Keratinocyte (primary cell): ENCODE data around the gene FGF2. TPM values are rescaled to one million over a fixed set of nuclear protein-coding genes. Genes with fewer than 3 reads are reported as not detected.

Source experiments
- DNase-seq: peaks from one replicate; pipeline ENCODE4 v3.0.0-alpha.2; 2011; ENCODE audit warnings: low read depth, missing footprints, low spot score
- FAIRE-seq: peaks from 2 replicates; lab custom pipeline; 2011; peaks lifted over from hg19 to GRCh38; lab: Jason Lieb, UNC
- H2AFZ ChIP-seq: 2 replicates; pipeline ENCODE4 v1.6.0; 2012; ENCODE audit warnings: low read length, control low read depth, inconsistent platforms; ENCODE audit not compliant: control insufficient read depth
- H3K27ac ChIP-seq: 2 replicates; pipeline ENCODE4 v1.5.1; 2011; ENCODE audit warnings: low read length; ENCODE audit not compliant: control insufficient read depth, insufficient read depth
- H3K27me3 ChIP-seq: 3 replicates; pipeline ENCODE4 v1.6.0; 2011; ENCODE audit warnings: low read length; ENCODE audit not compliant: control insufficient read depth, insufficient read depth; ENCODE audit errors: extremely low read depth
- H3K36me3 ChIP-seq, 2 experiments: 2 replicates in 1 of 2; 3 replicates in 1 of 2; pipeline ENCODE4 v1.5.1; 2011; ENCODE audit warnings: low read length in 2 of 2, mild to moderate bottlenecking in 1 of 2; ENCODE audit not compliant: control insufficient read depth in 2 of 2, insufficient read depth in 2 of 2; ENCODE audit errors: extremely low read depth in 1 of 2
- H3K4me1 ChIP-seq: 3 replicates; pipeline ENCODE4 v1.5.1; 2011; ENCODE audit warnings: low read length; ENCODE audit not compliant: control insufficient read depth, insufficient read depth; ENCODE audit errors: extremely low read depth
- H3K4me2 ChIP-seq: 3 replicates; pipeline ENCODE4 v1.6.0; 2011; ENCODE audit warnings: low read depth, low read length; ENCODE audit not compliant: control insufficient read depth, insufficient read depth; ENCODE audit errors: extremely low read depth
- H3K4me3 ChIP-seq, 3 experiments: fragments of 200-600 bp in 1 of 3; sonication (generic) in 1 of 3; 2 replicates in 2 of 3; 3 replicates in 1 of 3; pipeline ENCODE4 v1.5.1; 2011 to 2016; ENCODE audit warnings: low read length in 3 of 3, mild to moderate bottlenecking in 3 of 3, control low read depth in 2 of 3, inconsistent platforms in 1 of 3, low read depth in 1 of 3, mixed read lengths in 1 of 3, mixed run types in 1 of 3, moderate library complexity in 1 of 3; ENCODE audit not compliant: control insufficient read depth in 2 of 3, insufficient read depth in 2 of 3; ENCODE audit errors: extremely low read depth in 1 of 3
- H3K79me2 ChIP-seq: 2 replicates; pipeline ENCODE4 v1.6.0; 2012; ENCODE audit warnings: low read length; ENCODE audit not compliant: control insufficient read depth, insufficient read depth
- H3K9ac ChIP-seq: 3 replicates; pipeline ENCODE4 v1.6.0; 2011; ENCODE audit warnings: low read length; ENCODE audit not compliant: control insufficient read depth, insufficient read depth; ENCODE audit errors: extremely low read depth
- H3K9me1 ChIP-seq: 3 replicates; pipeline ENCODE4 v1.6.0; 2011; ENCODE audit warnings: low read length; ENCODE audit not compliant: control insufficient read depth, insufficient read depth; ENCODE audit errors: extremely low read depth
- H3K9me3 ChIP-seq: 2 replicates; pipeline ENCODE4 v1.5.1; 2012; ENCODE audit warnings: low read depth, low read length; ENCODE audit not compliant: control insufficient read depth
- H4K20me1 ChIP-seq: 3 replicates; pipeline ENCODE4 v1.6.0; 2011; ENCODE audit warnings: low read length; ENCODE audit not compliant: control insufficient read depth, insufficient read depth; ENCODE audit errors: extremely low read depth
- CTCF ChIP-seq, 3 experiments: IDR thresholded peaks in 1 of 3; conservative IDR thresholded peaks in 1 of 3; optimal IDR thresholded peaks in 1 of 3; 2 replicates in 2 of 3; 3 replicates in 1 of 3; pipeline versions ENCODE3 to v1.5.1; 2011; ENCODE audit warnings: low read length in 3 of 3, mild to moderate bottlenecking in 3 of 3, moderate library complexity in 2 of 3, control low read depth in 1 of 3, inconsistent platforms in 1 of 3; ENCODE audit not compliant: insufficient read depth in 2 of 3; ENCODE audit errors: extremely low read depth in 1 of 3
- EZH2 ChIP-seq: IDR thresholded peaks from one replicate; pipeline ENCODE4 v1.6.1; 2012; ENCODE audit warnings: inconsistent platforms, mild to moderate bottlenecking, low read length, moderate library complexity
- dilution Hi-C: fragments of 300-500 bp; cut with MboI; formaldehyde crosslinking; loops from one replicate; pipeline ENCODE4 v1.7.0; 2020; ENCODE audit warnings: low sequenced_read_pairs; ENCODE audit not compliant: extremely low pct_ligation_motif_present
- polyA plus RNA-seq, 5 experiments: library from polyadenylated mRNA; depleted of rRNA in 3 of 5; stranded (reverse) in 3 of 5; stranded (forward) in 1 of 5; unstranded in 1 of 5; fragments of >200 nt; gene quantifications; 1 replicate in 1 of 5; 2 replicates in 3 of 5; 3 replicates in 1 of 5; pipeline versions ENCODE4 v1.2.1 to v1.2.3, GENCODE V29; 2011 to 2012; ENCODE audit warnings: missing spikeins in 2 of 5, low read depth in 1 of 5, low replicate concordance in 1 of 5

FGF2 gene
- polyA plus RNA-seq, 1 donor (not counting 4 experiments of a cell fraction or from before 2014, with no cell fraction given), result 1.7 TPM

DNA sequence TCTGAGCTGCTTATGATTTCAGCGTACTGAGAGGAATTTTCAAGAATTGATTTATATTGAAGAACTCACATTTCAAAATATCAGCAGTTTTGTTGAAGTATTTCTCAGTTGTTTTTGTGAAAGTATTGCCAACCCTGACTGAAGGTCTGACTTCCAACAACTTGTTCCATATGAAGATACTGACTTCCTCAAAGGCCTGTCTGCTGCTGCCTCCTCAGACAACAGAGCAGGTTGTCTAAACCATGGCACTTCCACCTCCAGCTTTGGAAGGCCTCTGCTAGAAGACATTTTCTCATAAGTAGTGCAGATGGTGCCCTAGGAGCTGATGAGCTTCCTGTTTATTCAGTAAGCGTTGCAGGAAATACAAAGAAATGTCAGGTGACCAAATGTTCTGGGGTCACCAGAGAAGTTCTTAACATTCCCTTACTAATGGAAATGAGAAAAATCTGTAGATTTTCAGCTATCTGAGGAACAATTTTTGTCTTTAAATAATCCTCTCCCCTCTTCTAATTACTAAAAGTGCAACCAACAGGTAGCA is 28.8 kb downstream of the FGF2 start:
- Histone ChIP-seq H3K79me2 (no peaks in the 10 kb centered on the region), H3K36me3 (no peaks in the 10 kb centered on the region), H3K9me1 (no peaks in the 10 kb centered on the region), H3K27me3 (no peaks in the 10 kb centered on the region), H3K4me3 (no peak overlapping the region), H3K9ac (no peak overlapping the region), H2AFZ (peak overlapping the region; percentile 5), H3K4me2 (peak overlapping the region; percentile 74), H3K27ac (no peak overlapping the region), H3K9me3 (no peaks in the 10 kb centered on the region), H4K20me1 (no peaks in the 10 kb centered on the region), H3K4me1 (peaks cover 11% of the 10 kb centered on the region)
- DNase-seq (no peak), FAIRE-seq (peak; percentile 76)
- dilution Hi-C loops, result no loop called here
- TF ChIP-seq EZH2 (no peak), CTCF (optimal IDR thresholded peaks at IDR 0.05 in 1 of 3, IDR thresholded peaks at IDR 0.05 in 1 of 3, conservative IDR thresholded peaks at IDR 0.05 in 1 of 3; ENCODE audit: extremely low read depth in 1 of 3, insufficient read depth in 2 of 3, low read length in 3 of 3) (no peak)

DNA sequence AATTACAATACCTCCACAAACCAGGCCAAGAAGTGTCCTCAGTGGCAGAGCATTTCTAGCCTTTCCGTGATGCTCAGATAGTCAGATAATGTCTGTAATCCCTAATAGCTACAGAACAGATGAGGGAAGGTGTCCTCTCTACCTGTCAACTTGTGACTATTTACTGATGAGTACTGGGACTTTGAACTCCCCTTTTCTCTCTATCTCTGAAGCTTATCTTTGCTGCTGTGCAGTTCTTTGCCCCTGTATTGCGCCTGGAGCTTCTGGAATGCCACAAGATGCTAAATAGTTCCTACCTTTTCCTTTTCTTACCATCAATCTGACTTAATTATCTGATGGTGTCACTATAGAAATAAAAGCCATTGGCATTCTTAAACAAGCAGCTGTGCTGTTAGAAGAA is 30.5 kb downstream of the FGF2 start:
- Histone ChIP-seq H3K27ac (no peak overlapping the region), H3K27me3 (no peaks in the 10 kb centered on the region), H3K4me3 (no peak overlapping the region), H3K36me3 (no peaks in the 10 kb centered on the region), H3K4me2 (no peak overlapping the region), H3K9ac (no peak overlapping the region), H3K9me1 (no peaks in the 10 kb centered on the region), H3K9me3 (no peaks in the 10 kb centered on the region), H3K79me2 (no peaks in the 10 kb centered on the region), H4K20me1 (no peaks in the 10 kb centered on the region), H3K4me1 (peaks cover 11% of the 10 kb centered on the region), H2AFZ (no peak overlapping the region)
- no peak for FAIRE-seq
- no peak for DNase-seq
- dilution Hi-C loops, result no loop called here
- no peak for TF ChIP-seq EZH2

DNA sequence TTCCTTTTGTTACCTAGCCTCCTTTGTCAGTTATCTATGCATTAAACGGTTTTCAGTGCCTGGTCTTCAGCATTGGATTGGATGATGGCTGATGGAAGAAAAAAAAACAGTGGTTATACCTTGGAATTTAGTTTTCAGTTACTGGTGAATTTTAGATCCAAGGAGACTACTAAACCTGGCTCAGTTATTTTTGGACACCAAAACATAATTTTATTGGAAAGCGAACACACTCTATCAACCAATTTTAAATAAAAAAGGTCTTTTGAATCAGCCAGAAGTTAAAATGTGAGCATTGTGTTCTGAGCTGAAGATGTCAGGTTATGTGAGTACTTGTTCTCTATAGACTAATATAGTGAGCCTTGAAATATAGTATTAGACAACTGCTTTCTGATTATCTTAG is 32.1 kb downstream of the FGF2 start:
- no peaks in the 10 kb centered on the region for H3K9me3 ChIP-seq
- peaks cover 11% of the 10 kb centered on the region for H3K4me1 ChIP-seq
- no peak overlapping the region for H3K9ac ChIP-seq
- no peak overlapping the region for H2AFZ ChIP-seq
- no peak for DNase-seq
- TF ChIP-seq EZH2, result no peak
- TF ChIP-seq CTCF (optimal IDR thresholded peaks at IDR 0.05 in 1 of 3, IDR thresholded peaks at IDR 0.05 in 1 of 3, conservative IDR thresholded peaks at IDR 0.05 in 1 of 3; ENCODE audit: extremely low read depth in 1 of 3, insufficient read depth in 2 of 3, low read length in 3 of 3), result no peak
- FAIRE-seq, result no peak
- no peaks in the 10 kb centered on the region for H3K36me3 ChIP-seq
- no peaks in the 10 kb centered on the region for H3K79me2 ChIP-seq
- no peaks in the 10 kb centered on the region for H4K20me1 ChIP-seq
- dilution Hi-C loops, result no loop called here
- H3K4me2 ChIP-seq, result no peak overlapping the region
- no peaks in the 10 kb centered on the region for H3K27me3 ChIP-seq
- H3K27ac ChIP-seq, result no peak overlapping the region
- H3K9me1 ChIP-seq, result no peaks in the 10 kb centered on the region
- no peak overlapping the region for H3K4me3 ChIP-seq
